Kidney (tissue), 14 donors: ENCODE results near the gene TBL1X. TPM values are rescaled to one million over a fixed set of nuclear protein-coding genes. Genes with fewer than 3 reads are reported as not detected.

Experiments
- DNase-seq, 5 donors: peaks; one replicate each; pipeline ENCODE4 v3.0.0-alpha.2; 2013 to 2020
- FAIRE-seq: peaks from 2 replicates; lab custom pipeline; 2012; peaks lifted over from hg19 to GRCh38; lab: Jason Lieb, UNC
- H3K27ac ChIP-seq, 2 donors: one replicate each; pipeline ENCODE4 v1.7.0; 2013; ENCODE audit warnings: low read depth in 2 of 2, low read length in 2 of 2, inconsistent platforms in 1 of 2
- H3K27me3 ChIP-seq: one replicate; pipeline ENCODE4 v1.7.1; 2013; ENCODE audit warnings: low read length, inconsistent platforms; ENCODE audit not compliant: control insufficient read depth, insufficient read depth
- H3K36me3 ChIP-seq, 3 donors: one replicate each; pipeline versions ENCODE4 v1.7.0 to v1.7.1; 2013; ENCODE audit warnings: low read length in 3 of 3, control low read depth in 1 of 3, inconsistent platforms in 1 of 3; ENCODE audit not compliant: insufficient read depth in 3 of 3, control insufficient read depth in 2 of 3
- H3K4me1 ChIP-seq, 3 donors: one replicate each; pipeline versions ENCODE4 v1.7.0 to v1.7.1; 2013; ENCODE audit warnings: low read length in 3 of 3, inconsistent platforms in 1 of 3, low read depth in 1 of 3; ENCODE audit not compliant: control insufficient read depth in 2 of 3, insufficient read depth in 2 of 3
- H3K4me3 ChIP-seq, 3 donors: one replicate each; pipeline versions ENCODE4 v1.7.0 to v1.8.1; 2013; ENCODE audit warnings: low read length in 3 of 3, control low read depth in 1 of 3, inconsistent platforms in 1 of 3
- H3K9ac ChIP-seq, 3 donors: one replicate each; pipeline versions ENCODE4 v1.7.0 to v1.7.1; 2013; ENCODE audit warnings: low read length in 3 of 3, control low read depth in 1 of 3, inconsistent platforms in 1 of 3
- H3K9me3 ChIP-seq, 3 donors: one replicate each; pipeline versions ENCODE4 v1.7.0 to v1.7.1; 2013; ENCODE audit warnings: low read length in 3 of 3, control low read depth in 1 of 3, inconsistent platforms in 1 of 3; ENCODE audit not compliant: control insufficient read depth in 2 of 3, insufficient read depth in 1 of 3
- CTCF ChIP-seq: IDR thresholded peaks from 3 replicates; pipeline ENCODE4 v1.5.1; 2012; ENCODE audit warnings: mild to moderate bottlenecking, moderate library complexity, borderline replicate concordance; ENCODE audit not compliant: insufficient read depth; ENCODE audit errors: extremely low read depth
- intact Hi-C: fragments of 100-400 bp; cut with DNase I; formaldehyde crosslinking; loops from one replicate; pipeline ENCODE4 v1.11.1; 2022
- polyA plus RNA-seq: library from polyadenylated mRNA; stranded (reverse); fragments of 350-450 nt; fragmentation: Illumina TruSeq; extraction: RNeasy Lipid Tissue Mini Kit (QIAGEN cat#74804); gene quantifications from one replicate; pipeline ENCODE4 v1.2.3, GENCODE V29; 2014; ENCODE audit warnings: low read depth, low replicate concordance; ENCODE audit not compliant: insufficient read depth
- total RNA-seq: library from RNA; stranded (reverse); fragmentation: NEBNext Ultra II Directional; extraction: Animal tissue kit (Norgen Biotek cat#: 25700); gene quantifications from one replicate; pipeline ENCODE4 v1.2.1, GENCODE V29; 2021
- donor health status: control.
- donor health status: control.
- donor health status: control.
- donor health status: control.
- donor health status: control.
- donor health status: DM: yes; HTN: yes; CAD: no.
- donor health status: Normal renal cell carcinoma (clear cell type).

TBL1X gene
- total and polyA plus RNA-seq, 2 donors from 2014 or later, result 12.5 to 43.0 TPM

- Histone ChIP-seq H3K9me3 (no peaks in the 10 kb centered on the region), H3K4me1 (peaks cover 0 to 7% (median 0%) of the 10 kb centered on the region in 3 donors), H3K36me3 (no peaks in the 10 kb centered on the region), H3K9ac (no peak overlapping the region), H3K27me3 (no peaks in the 10 kb centered on the region), H3K27ac (no peak overlapping the region), H3K4me3 (no peak overlapping the region)
- intact Hi-C loops, result no loop called here
- DNase-seq (no peak), FAIRE-seq (no peak)
- no peak for TF ChIP-seq CTCF
Measured at GRCh38 chrX:9555354-9555753, 90.5 kb downstream of the TBL1X start.

- intact Hi-C loops, result no loop called here
- H3K4me1 ChIP-seq, result peaks cover 0 to 7% (median 0%) of the 10 kb centered on the region in 3 donors
- no peak for DNase-seq
Measured at GRCh38 chrX:9557091-9557490, 92.2 kb downstream of the TBL1X start.

GRCh38 chrX:9557521-9557920, 92.7 kb downstream of the TBL1X start:
- peak; percentile 37 for FAIRE-seq
- no peak for TF ChIP-seq CTCF

More at GRCh38 chrX:9557091-9557490, 92.2 kb downstream of the TBL1X start:
- TF ChIP-seq CTCF, result no peak
- Histone ChIP-seq H3K4me3 (no peak overlapping the region), H3K27ac (peak overlapping the region; percentile 41 to 65), H3K9ac (no peak overlapping the region), H3K36me3 (no peaks in the 10 kb centered on the region), H3K9me3 (no peaks in the 10 kb centered on the region), H3K27me3 (no peaks in the 10 kb centered on the region)
- no peak for FAIRE-seq

DNA sequence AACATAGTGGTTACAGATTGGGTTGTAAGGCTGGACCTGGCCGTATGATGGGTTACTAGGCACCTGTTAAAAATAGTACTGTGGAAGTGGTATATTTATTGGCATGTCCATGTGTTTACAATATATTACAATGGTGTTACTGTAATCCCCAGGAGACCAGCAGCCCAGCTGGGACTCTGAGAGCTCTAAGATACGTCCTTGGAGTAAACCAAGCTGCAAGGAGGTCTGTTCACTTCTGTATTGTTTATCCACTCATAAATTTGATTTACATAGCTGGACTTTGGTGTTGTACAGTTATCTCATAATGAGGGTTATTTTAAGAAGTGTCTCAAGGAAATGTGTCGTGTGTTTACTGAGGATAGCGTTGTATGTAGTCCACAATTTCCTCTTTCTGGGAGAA, 93.8 kb downstream of the TBL1X start:
- FAIRE-seq (no peak), DNase-seq (peak in 1 of 5 donors; percentile 38)
- no peak for TF ChIP-seq CTCF
- H3K9ac ChIP-seq, result no peak overlapping the region
- H3K27ac ChIP-seq, result no peak overlapping the region
- H3K4me1 ChIP-seq, result peaks cover 0 to 7% (median 0%) of the 10 kb centered on the region in 3 donors
- no peaks in the 10 kb centered on the region for H3K9me3 ChIP-seq
- intact Hi-C loops, result no loop called here
- H3K27me3 ChIP-seq, result no peaks in the 10 kb centered on the region
- H3K36me3 ChIP-seq, result no peaks in the 10 kb centered on the region
- no peak overlapping the region for H3K4me3 ChIP-seq

More at GRCh38 chrX:9557521-9557920, 92.7 kb downstream of the TBL1X start:
- peaks cover 0 to 7% (median 0%) of the 10 kb centered on the region in 3 donors for H3K4me1 ChIP-seq
- H3K4me3 ChIP-seq, result no peak overlapping the region
- no peaks in the 10 kb centered on the region for H3K9me3 ChIP-seq
- intact Hi-C loops, result no loop called here
- no peaks in the 10 kb centered on the region for H3K36me3 ChIP-seq
- peak overlapping the region; percentile 41 to 65 for H3K27ac ChIP-seq
- no peaks in the 10 kb centered on the region for H3K27me3 ChIP-seq
- DNase-seq, result peak in 3 of 5 donors; percentile 29 to 65 (median 63)
- H3K9ac ChIP-seq, result no peak overlapping the region
